ENCODE data around the gene COTL1. TPM values are rescaled to one million over a fixed set of nuclear protein-coding genes. Genes with fewer than 3 reads are reported as not detected.

Gene COTL1
- total and polyA plus RNA-seq, 9 of the 15 experiments (the other 6 are each of a cell fraction or from before 2014, with no cell fraction given): 27.7 to 185 (median 72.5) TPM

- no peak for TF ChIP-seq MEF2D (tag; conservative IDR thresholded peaks at IDR 0.05; ENCODE audit: low read depth)
- TF ChIP-seq UBTF (IDR thresholded peaks at IDR 0.05; ENCODE audit: borderline replicate concordance in 1 of 2, low read depth in 2 of 2, low read length in 2 of 2): no peak
- TF ChIP-seq ZC3H4 (CRISPR knock-in tag; IDR thresholded peaks at IDR 0.05; ENCODE audit: borderline replicate concordance): no peak
- TF ChIP-seq GTF2A2 (tag; IDR thresholded peaks at IDR 0.05): no peak
- TF ChIP-seq TFAP4 (CRISPR knock-in tag; IDR thresholded peaks at IDR 0.05; ENCODE audit: borderline replicate concordance): peak; percentile 75; the same call in 1 of the 2 replicates
- no peak for TF ChIP-seq PATZ1 (CRISPR knock-in tag; IDR thresholded peaks at IDR 0.05; ENCODE audit: borderline replicate concordance)
- no peak for TF ChIP-seq CBX8 (IDR thresholded peaks at IDR 0.05; ENCODE audit: borderline replicate concordance, extremely low read depth, low read depth, low read length, poor library complexity, severe bottlenecking)
- TF ChIP-seq CHCHD3 (CRISPR knock-in tag; IDR thresholded peaks at IDR 0.05): no peak
- TF ChIP-seq YBX1 (IDR thresholded peaks at IDR 0.05): no peak
- TF ChIP-seq RAD51 (IDR thresholded peaks at IDR 0.05; ENCODE audit: borderline replicate concordance, low read depth): no peak
- TF ChIP-seq FOXP4 (CRISPR knock-in tag; IDR thresholded peaks at IDR 0.05; ENCODE audit: borderline replicate concordance): no peak
- TF ChIP-seq ATF1 (CRISPR knock-in tag; IDR thresholded peaks at IDR 0.05): no peak
- TF ChIP-seq ATF1 (tag; IDR thresholded peaks at IDR 0.05): peak; percentile 68
- TF ChIP-seq CBX2 (IDR thresholded peaks at IDR 0.05; ENCODE audit: insufficient read depth, low read length, poor library complexity, severe bottlenecking): no peak
- peak; percentile 72; the same call in 1 of the 2 replicates for TF ChIP-seq ZBTB9 (CRISPR knock-in tag; IDR thresholded peaks at IDR 0.05)
- TF ChIP-seq SNAPC5 (CRISPR knock-in tag; IDR thresholded peaks at IDR 0.05): no peak
These were observed 30.1 kb upstream of the COTL1 start, which contains the start of gene KLHL36 (continued) for GRCh38 chr16:84647828-84648594.

Measured in K562 (cell line).